Smooth muscle cell (in vitro differentiated cells): ENCODE results near the gene RNASE1. TPM values are rescaled to one million over a fixed set of nuclear protein-coding genes. Genes with fewer than 3 reads are reported as not detected.

Experiments used
- DNase-seq: peaks from one replicate; lab custom pipeline; 2025; ENCODE audit not compliant: unreplicated experiment; lab: John Stamatoyannopoulos, UW
- H2AFZ ChIP-seq: fragments of 200-600 bp; sonication (generic); 2 replicates; pipeline ENCODE4 v1.6.0; 2016; ENCODE audit warnings: antibody characterized with exemption, low read depth, mild to moderate bottlenecking
- H3F3A ChIP-seq: fragments of 200-600 bp; sonication (generic); 2 replicates; pipeline ENCODE4 v1.6.0; 2017; ENCODE audit warnings: antibody characterized with exemption, low read depth
- H3K27ac ChIP-seq: fragments of 200-600 bp; sonication (generic); 2 replicates; pipeline ENCODE4 v1.5.1; 2016; ENCODE audit warnings: low read depth, mild to moderate bottlenecking
- H3K27me3 ChIP-seq: fragments of 200-600 bp; sonication (generic); 2 replicates; pipeline ENCODE4 v1.6.1; 2016; ENCODE audit warnings: low read depth, mild to moderate bottlenecking
- H3K36me3 ChIP-seq: fragments of 200-600 bp; sonication (generic); 2 replicates; pipeline ENCODE4 v1.5.1; 2016; ENCODE audit warnings: low read depth
- H3K4me1 ChIP-seq: fragments of 200-600 bp; sonication (generic); 2 replicates; pipeline ENCODE4 v1.5.1; 2016; ENCODE audit warnings: low read depth
- H3K4me2 ChIP-seq: fragments of 200-600 bp; sonication (generic); 2 replicates; pipeline ENCODE4 v1.6.0; 2016; ENCODE audit warnings: mild to moderate bottlenecking
- H3K4me3 ChIP-seq: fragments of 200-600 bp; sonication (generic); 2 replicates; pipeline ENCODE4 v1.5.1; 2016; ENCODE audit warnings: mild to moderate bottlenecking
- H3K79me2 ChIP-seq: fragments of 200-600 bp; sonication (generic); 2 replicates; pipeline ENCODE4 v1.6.0; 2016; ENCODE audit warnings: low read depth, mild to moderate bottlenecking
- H3K9ac ChIP-seq: fragments of 200-600 bp; sonication (generic); 2 replicates; pipeline ENCODE4 v1.6.0; 2016; ENCODE audit warnings: low read depth
- H3K9me3 ChIP-seq: fragments of 200-600 bp; sonication (generic); replicated peaks from 2 replicates; pipeline ENCODE4 v1.5.1; 2016; ENCODE audit warnings: low read depth
- H4K20me1 ChIP-seq: fragments of 200-600 bp; sonication (generic); 2 replicates; pipeline ENCODE4 v1.6.0; 2016; ENCODE audit warnings: low read depth
- CTCF ChIP-seq: fragments of 200-600 bp; sonication (generic); IDR thresholded peaks from 2 replicates; pipeline ENCODE4 v1.5.1; 2017; ENCODE audit warnings: borderline replicate concordance, mild to moderate bottlenecking, antibody characterized with exemption; ENCODE audit not compliant: insufficient read depth, poor library complexity, severe bottlenecking
- WGBS: methylation state at CpG from one replicate; pipeline ENCODE4 v1.1.7; 2016; ENCODE audit warnings: low lambda C conversion rate; 5-methylcytosine and 5-hydroxymethylcytosine counted together
- polyA plus RNA-seq: library from polyadenylated mRNA; unstranded; fragments of >200 nt; fragmentation: Nextera tagmentation; extraction: Ambion mirVana; gene quantifications from 2 replicates; pipeline ENCODE4 v1.2.1, GENCODE V29; 2016
- total RNA-seq: library from RNA; depleted of rRNA; stranded (reverse); fragments of >200 nt; gene quantifications from 2 replicates; pipeline ENCODE4 v1.2.3, GENCODE V29; 2014

Gene RNASE1
- total and polyA plus RNA-seq, 2 experiments from 2014 or later, result 4.0 to 6.9 TPM

- Histone ChIP-seq H3K9ac (no peak overlapping the region), H4K20me1 (no peaks in the 10 kb centered on the region), H3K4me3 (no peak overlapping the region), H3F3A (no peaks in the 10 kb centered on the region), H3K4me2 (no peak overlapping the region), H3K27me3 (no peaks in the 10 kb centered on the region), H3K27ac (no peak overlapping the region), H3K36me3 (no peaks in the 10 kb centered on the region), H3K79me2 (no peaks in the 10 kb centered on the region), H2AFZ (no peak overlapping the region), H3K4me1 (no peaks in the 10 kb centered on the region), H3K9me3 (no peaks in the 10 kb centered on the region)
- 47% methylated on average over 7 of the region's 7 CpGs for WGBS
- TF ChIP-seq CTCF, result no peak
- DNase-seq, result no peak
Measured at GRCh38 chr14:20811986-20812975, 9.6 kb upstream of the RNASE1 start.

GRCh38 chr14:20809917-20810316 lies 7.3 kb upstream of the RNASE1 start:
- no peaks in the 10 kb centered on the region for H3K79me2 ChIP-seq

GRCh38 chr14:20808162-20808483 lies 5.5 kb upstream of the RNASE1 start:
- Histone ChIP-seq H3K27ac (no peak overlapping the region), H3F3A (peaks cover 3% of the 10 kb centered on the region), H3K4me2 (no peak overlapping the region), H3K9ac (no peak overlapping the region), H3K4me1 (no peaks in the 10 kb centered on the region), H3K36me3 (no peaks in the 10 kb centered on the region), H3K79me2 (no peaks in the 10 kb centered on the region), H3K4me3 (no peak overlapping the region), H4K20me1 (no peaks in the 10 kb centered on the region), H2AFZ (no peak overlapping the region), H3K9me3 (no peaks in the 10 kb centered on the region), H3K27me3 (no peaks in the 10 kb centered on the region)
- 47% methylated on average over 3 of the region's 3 CpGs for WGBS
- no peak for DNase-seq
- no peak for TF ChIP-seq CTCF

More at GRCh38 chr14:20809917-20810316, 7.3 kb upstream of the RNASE1 start:
- H3K4me3 ChIP-seq, result no peak overlapping the region
- no peaks in the 10 kb centered on the region for H4K20me1 ChIP-seq
- no peak for TF ChIP-seq CTCF
- H2AFZ ChIP-seq, result no peak overlapping the region
- no peak overlapping the region for H3K27ac ChIP-seq
- H3K9ac ChIP-seq, result no peak overlapping the region
- no peaks in the 10 kb centered on the region for H3K9me3 ChIP-seq
- H3K27me3 ChIP-seq, result no peaks in the 10 kb centered on the region
- DNase-seq, result no peak
- no peaks in the 10 kb centered on the region for H3K36me3 ChIP-seq
- H3F3A ChIP-seq, result no peaks in the 10 kb centered on the region
- H3K4me2 ChIP-seq, result no peak overlapping the region
- no peaks in the 10 kb centered on the region for H3K4me1 ChIP-seq
- 83% methylated on average over 5 of the region's 5 CpGs for WGBS
